ENCODE results near the gene LZTFL1.

Gene LZTFL1, protein sequence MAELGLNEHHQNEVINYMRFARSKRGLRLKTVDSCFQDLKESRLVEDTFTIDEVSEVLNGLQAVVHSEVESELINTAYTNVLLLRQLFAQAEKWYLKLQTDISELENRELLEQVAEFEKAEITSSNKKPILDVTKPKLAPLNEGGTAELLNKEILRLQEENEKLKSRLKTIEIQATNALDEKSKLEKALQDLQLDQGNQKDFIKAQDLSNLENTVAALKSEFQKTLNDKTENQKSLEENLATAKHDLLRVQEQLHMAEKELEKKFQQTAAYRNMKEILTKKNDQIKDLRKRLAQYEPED

DNA sequence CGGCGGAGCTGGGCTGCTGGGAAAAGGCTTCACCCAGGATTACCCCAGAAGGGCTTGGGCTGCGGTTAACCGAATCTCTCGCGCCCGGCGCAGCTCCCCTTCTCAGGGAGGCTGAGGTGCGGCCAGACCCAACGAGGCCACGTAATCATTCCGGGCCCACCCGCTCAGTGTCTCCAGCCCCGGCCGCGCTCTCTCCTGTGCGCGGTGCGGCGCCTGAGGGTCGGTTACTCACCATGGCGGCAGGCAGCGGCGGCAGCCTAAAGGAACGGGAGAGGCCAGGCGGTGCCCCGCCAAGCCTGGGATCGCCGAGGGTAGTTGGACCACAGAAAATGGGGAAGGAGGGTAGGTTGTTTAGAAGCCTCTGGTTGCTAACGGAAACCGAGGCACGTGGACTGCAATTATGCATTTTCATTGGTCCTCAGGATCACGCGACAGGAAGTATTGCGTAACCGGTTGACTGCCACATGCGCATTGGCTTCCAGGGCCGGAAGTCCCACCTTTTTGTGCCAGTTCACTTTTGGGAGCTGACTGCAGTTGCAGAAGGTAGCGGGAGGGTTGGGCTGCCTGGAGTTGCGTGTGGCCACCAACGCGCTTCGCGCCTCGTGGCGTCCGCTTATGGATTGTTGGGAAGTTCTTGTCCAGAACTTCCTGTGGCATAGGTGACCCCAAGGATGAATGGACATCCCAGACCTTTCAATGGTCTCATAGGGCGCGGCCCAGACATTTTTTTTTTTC, at the start of gene LZTFL1:
TSS of gene LZTFL1 (minus strand) at position 363 of the 735 bp plus-strand sequence. CDS start at position 235, 128 bp downstream.
- DNase-seq: peak; percentile 85

- DNase-seq: no peak
Observed at GRCh38 chr3:45890405-45890804, 48.5 kb upstream of the LZTFL1 start.

- DNase-seq: no peak
Observed at GRCh38 chr3:45889337-45889736, 47.4 kb upstream of the LZTFL1 start.

GRCh38 chr3:45887759-45888511, 46.0 kb upstream of the LZTFL1 start:
- DNase-seq: no peak

DNA sequence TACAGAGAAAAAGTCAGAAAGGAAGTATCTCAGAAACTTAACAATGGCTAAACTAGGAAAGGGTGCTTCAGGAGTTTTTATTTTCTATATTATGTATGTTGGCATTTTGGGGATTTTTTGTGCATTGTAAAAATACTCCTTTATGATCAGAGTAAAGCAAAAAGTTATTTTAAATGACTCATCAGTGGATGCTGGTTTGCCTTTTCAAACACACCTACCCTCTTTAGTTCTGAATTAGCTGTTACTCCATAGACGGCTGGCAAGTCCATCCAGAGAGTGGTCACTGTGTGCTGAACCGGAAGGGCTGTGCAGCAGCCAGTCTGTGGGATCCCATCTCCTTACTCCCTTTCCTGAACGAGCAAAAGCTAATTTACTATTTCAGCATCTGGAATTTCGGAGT, 45.4 kb upstream of the LZTFL1 start:
- DNase-seq: no peak

DNA sequence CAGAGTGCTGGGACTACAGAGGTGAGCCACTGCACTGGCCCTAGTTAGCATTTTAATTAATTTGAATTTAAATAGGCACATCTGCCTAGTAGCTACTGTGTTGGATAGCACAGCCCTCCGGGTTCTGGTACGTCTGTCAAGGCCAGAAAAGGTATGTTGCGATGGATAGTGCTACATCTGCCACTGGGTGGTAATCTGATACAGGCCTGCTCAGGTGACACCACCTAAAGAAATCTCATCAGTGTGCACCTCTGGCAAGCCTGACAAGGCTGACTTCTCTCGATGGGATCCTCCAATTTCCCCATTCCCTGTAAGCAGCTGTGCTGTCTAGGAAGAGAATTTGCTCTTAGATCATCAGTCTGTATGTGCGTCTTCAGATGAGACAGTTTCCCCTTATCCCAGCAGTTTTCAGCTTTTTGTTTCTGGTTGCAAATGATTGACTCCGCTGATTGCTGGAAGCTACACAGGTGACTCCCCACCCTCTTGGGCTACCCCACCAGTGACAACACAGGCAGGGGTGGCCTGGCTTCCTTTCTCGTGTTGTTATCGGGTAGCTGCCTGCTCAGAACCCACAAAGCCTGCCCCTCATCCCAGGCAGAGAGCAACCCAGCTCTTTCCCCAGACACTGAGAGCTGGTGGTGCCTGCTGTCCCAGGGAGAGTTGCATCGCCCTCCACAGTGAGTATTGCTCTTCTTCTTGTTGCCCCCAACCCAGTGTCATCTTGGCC, 44.2 kb upstream of the LZTFL1 start, which contains the start of gene CCR9:
TSS of gene CCR9 (plus strand) at position 565 of the 727 bp plus-strand sequence. CDS start 8,391 bp downstream, outside the sequence.
- DNase-seq: no peak

DNA sequence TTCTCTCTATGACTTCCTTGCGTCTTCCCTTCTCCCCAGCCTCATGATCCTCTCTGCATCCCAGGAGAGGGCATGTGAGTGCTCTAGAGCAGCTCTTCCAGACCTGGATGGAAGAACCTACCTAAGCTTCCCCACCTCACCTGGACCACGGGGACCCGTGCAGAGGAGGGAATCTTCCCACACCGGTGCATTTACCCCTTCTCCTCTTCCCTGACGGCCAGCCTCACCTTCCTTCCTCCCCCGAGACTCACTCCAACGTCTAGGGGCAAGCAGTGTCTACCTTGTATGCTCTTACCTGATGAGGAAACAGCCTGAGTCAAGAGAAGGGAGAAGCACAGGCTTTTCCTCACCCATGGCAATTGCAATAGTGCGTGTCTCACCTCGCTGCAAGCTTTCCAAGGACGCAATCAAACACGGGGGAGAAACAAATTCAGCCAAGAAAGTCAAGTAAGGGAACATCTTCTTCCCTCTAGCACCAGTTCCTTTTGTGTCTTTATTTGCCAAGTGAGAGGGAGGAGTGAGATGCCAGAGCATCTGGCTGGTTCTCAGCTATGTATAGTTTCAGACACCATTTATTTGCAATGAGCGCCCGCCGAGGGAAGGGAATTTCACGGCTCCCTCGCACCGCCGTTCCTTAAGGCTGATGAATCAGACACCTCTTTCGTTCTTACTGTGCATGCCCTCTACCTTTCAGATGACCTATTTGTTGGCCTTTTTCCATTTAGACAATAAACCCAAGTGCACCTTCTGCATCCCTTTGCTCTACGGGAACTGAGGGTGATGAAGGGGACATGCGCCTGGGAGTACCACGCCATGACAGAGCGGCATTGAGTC, 42.7 kb upstream of the LZTFL1 start:
- no peak for DNase-seq

- no peak for DNase-seq
Observed at GRCh38 chr3:45881078-45882022, 39.4 kb upstream of the LZTFL1 start.

GRCh38 chr3:45880725-45881077, 38.8 kb upstream of the LZTFL1 start:
- DNase-seq: no peak

GRCh38 chr3:45878124-45878523, 36.2 kb upstream of the LZTFL1 start:
- DNase-seq: no peak

- DNase-seq: no peak
Observed at GRCh38 chr3:45874677-45875346, 32.9 kb upstream of the LZTFL1 start.

GRCh38 chr3:45873638-45874037, 31.7 kb upstream of the LZTFL1 start:
- no peak for DNase-seq

DNA sequence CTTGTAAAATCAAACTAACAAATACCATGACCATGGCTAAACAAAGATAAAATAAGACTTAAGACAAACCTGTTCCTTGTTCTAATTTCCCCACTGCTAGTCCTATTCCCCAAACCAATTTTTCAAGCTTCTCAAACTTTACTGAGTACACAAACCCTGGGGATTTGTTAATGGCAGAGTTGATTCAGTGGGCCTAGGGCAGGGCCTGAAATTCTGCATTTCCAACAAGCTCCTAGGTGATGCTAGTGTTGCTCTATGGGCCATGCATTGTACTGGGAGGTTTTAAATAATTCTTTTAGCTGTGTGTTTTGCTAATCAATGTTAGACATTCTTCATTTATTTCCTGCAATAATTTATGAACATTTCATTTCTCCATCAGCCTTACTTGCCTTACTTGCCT, 31.1 kb upstream of the LZTFL1 start:
- no peak for DNase-seq

DNA sequence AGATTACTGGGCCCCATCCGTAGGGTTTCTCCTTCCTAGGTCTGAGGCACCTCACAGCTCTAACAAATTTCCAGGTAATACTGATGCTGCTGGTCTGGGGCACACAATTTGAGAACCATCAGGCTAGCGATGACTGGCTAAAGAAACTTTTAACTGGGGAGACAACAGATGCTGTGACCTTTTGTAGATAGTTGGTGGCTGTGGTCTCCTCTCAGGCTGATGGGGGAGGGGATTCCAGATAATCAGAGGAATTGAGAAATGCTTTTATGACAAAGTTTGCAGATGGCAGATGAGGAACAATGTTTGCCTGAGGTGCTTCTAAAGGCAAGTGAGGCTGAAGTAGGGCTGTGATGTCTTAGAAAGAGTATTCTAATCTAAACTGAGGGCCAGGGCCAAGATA, 30.6 kb upstream of the LZTFL1 start:
- DNase-seq: no peak

- DNase-seq: no peak
Observed at GRCh38 chr3:45871780-45872179, 29.9 kb upstream of the LZTFL1 start.

DNA sequence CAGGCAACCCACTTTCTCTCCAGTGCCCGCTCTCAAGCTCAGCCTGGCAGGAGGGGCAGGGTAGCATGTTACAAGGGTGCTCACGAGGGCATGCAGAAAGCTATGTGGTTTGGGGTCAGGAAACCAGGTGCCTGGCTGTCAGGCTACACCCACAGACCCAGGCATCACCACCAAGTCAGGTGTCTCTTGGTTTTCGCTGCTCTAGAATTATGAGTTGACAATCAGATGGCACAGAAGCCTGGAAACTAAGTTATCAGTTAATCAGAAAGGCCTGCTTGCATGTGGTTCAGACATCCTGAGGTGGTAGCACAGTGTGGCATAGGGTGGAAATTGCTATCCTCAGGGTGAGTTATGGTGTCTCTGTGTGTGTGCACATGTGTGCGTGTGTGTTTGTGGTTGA, 28.2 kb upstream of the LZTFL1 start:
- no peak for DNase-seq

- no peak for DNase-seq
Observed at GRCh38 chr3:45869638-45870037, 27.7 kb upstream of the LZTFL1 start.

DNA sequence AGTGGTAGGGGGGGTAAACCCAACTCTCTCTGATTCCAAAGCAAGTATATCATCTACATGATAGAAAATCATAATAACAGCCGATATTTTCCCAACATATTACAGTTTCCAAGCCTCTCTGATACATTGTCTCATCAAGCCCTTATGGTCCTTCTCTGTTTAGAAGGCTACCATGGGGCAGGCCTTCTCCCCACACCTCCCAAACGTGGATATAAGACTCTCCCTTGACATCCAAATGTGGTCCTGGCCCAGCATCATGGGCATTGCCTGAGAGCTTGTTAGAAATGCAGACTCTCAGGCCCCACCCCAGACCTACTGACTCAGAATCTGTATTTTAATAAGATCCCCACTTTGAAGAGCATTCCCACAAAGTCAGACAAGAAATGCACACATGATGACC, 26.7 kb upstream of the LZTFL1 start:
- DNase-seq: no peak

DNA sequence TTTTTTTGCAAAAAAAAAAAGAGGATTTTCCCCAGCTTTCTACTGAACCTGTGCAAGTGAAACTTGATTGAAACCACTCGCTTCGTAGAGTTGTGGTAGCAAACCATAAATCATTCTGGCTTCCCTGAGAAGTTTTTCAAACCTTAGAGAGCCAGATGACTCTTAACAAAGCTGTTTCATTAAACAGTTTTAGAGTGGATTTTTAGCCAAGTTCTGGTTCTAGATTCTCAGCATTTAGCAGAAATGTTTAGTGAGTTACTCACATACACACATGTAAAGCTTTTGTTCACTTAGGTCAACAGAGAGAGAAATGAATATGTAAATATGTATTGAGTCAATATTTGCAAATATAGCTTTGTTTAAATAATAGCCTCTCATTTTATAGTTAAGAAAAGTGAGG, 26.3 kb upstream of the LZTFL1 start:
- DNase-seq: no peak

- DNase-seq: no peak
Observed at GRCh38 chr3:45865563-45865962, 23.6 kb upstream of the LZTFL1 start.

Measured in COR-L47 (cell line).